ENCODE measurements around the gene ATP6V1B1. TPM values are rescaled to one million over a fixed set of nuclear protein-coding genes. Genes with fewer than 3 reads are reported as not detected.

Gene ATP6V1B1
- polyA plus RNA-seq, 3 donors: not detected

DNA sequence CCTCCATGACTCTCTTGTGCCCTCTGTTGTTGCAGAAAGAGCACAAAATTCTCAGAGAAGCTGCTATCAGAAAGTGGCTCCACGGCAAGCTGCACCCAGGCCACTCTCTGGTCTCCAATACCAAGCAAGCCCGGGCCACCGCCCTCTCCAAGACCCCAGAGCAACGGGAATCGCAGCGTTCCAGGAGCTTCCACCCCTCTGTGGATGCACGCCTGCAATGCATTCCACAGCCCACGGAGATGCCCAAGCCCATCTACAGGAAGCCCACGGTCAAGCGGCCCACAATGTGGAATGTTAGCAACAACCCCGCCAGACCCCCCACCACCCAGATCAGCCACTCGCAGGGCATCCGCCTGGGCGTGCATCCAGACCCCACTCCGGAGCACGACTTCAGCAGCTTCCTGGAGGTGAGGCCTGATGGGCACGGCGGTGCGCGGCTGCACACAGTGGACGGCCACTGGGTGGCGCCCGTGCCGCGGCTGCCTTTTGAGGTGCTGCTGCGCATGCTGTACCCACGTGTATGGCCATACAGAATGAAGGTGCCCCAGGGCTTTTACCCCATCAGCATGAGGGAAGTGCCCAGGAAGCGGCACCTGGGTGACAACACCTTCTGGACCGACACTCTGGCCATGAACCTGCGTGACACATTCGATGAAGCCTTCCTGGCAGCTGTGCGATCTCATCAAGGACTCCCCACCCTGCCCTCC, 49.0 kb downstream of the ATP6V1B1 start:
- no peak overlapping the region for H3K9ac ChIP-seq (ENCODE audit: insufficient read depth, low read length, poor library complexity, severe bottlenecking)
- peak; percentile 61 to 73 (median 69) for DNase-seq
- no peak overlapping the region for H3K4me3 ChIP-seq (replicated peaks in 1 of 3; ENCODE audit: low read depth in 2 of 3, low read length in 3 of 3)
- H4K20me1 ChIP-seq (ENCODE audit: insufficient read depth, low read length): peaks cover 29% of the 10 kb centered on the region
- H3K36me3 Mint-ChIP-seq: peaks cover 57 to 59% of the 10 kb centered on the region in 2 donors
- H3K27ac Mint-ChIP-seq: no peak overlapping the region
- peak overlapping the region; percentile 8 for H3K4me2 ChIP-seq (replicated peaks; ENCODE audit: extremely low read depth, low read length, poor library complexity, severe bottlenecking)
- peaks cover 0 to 1% of the 10 kb centered on the region in 2 donors for H3K27me3 ChIP-seq (ENCODE audit: control insufficient read depth in 2 of 2, insufficient read depth in 2 of 2, low read length in 2 of 2)
- H3K36me3 ChIP-seq (replicated peaks in 1 of 2; ENCODE audit: control insufficient read depth in 1 of 2, insufficient read depth in 2 of 2, low read length in 2 of 2): peaks cover 34 to 39% of the 10 kb centered on the region in 2 donors
- H3K4me1 ChIP-seq (ENCODE audit: control insufficient read depth in 1 of 2, insufficient read depth in 2 of 2, low read length in 2 of 2): peaks cover 7 to 10% of the 10 kb centered on the region in 2 donors
- H3K79me2 ChIP-seq (ENCODE audit: insufficient read depth, low read length): no peaks in the 10 kb centered on the region
- no peak overlapping the region for H2AFZ ChIP-seq (ENCODE audit: insufficient read depth, low read depth, low read length, poor library complexity, severe bottlenecking)
- peaks cover under 1% of the 10 kb centered on the region in 3 donors for H3K27me3 Mint-ChIP-seq (ENCODE audit: low read depth in 3 of 3)
- WGBS (ENCODE audit: insufficient coverage): 5% methylated on average over 27 of the region's 32 CpGs
- intact Hi-C loops (cut with micrococcal nuclease): no loop called here
- TF ChIP-seq, protein P1, sequence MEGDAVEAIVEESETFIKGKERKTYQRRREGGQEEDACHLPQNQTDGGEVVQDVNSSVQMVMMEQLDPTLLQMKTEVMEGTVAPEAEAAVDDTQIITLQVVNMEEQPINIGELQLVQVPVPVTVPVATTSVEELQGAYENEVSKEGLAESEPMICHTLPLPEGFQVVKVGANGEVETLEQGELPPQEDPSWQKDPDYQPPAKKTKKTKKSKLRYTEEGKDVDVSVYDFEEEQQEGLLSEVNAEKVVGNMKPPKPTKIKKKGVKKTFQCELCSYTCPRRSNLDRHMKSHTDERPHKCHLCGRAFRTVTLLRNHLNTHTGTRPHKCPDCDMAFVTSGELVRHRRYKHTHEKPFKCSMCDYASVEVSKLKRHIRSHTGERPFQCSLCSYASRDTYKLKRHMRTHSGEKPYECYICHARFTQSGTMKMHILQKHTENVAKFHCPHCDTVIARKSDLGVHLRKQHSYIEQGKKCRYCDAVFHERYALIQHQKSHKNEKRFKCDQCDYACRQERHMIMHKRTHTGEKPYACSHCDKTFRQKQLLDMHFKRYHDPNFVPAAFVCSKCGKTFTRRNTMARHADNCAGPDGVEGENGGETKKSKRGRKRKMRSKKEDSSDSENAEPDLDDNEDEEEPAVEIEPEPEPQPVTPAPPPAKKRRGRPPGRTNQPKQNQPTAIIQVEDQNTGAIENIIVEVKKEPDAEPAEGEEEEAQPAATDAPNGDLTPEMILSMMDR (IDR thresholded peaks at IDR 0.05): peak; percentile 95
- no peak overlapping the region for H3K4me3 Mint-ChIP-seq
- H3K9me3 Mint-ChIP-seq: peaks cover 0 to 3% (median 0%) of the 10 kb centered on the region in 7 donors
- peaks cover 20% of the 10 kb centered on the region for H3K4me1 Mint-ChIP-seq
- H3K27ac ChIP-seq (ENCODE audit: low read depth in 1 of 2, low read length in 2 of 2): no peak overlapping the region
- H3K9me3 ChIP-seq (replicated peaks in 1 of 2; ENCODE audit: control insufficient read depth in 1 of 2, insufficient read depth in 1 of 2, low read length in 2 of 2): no peaks in the 10 kb centered on the region

DNA sequence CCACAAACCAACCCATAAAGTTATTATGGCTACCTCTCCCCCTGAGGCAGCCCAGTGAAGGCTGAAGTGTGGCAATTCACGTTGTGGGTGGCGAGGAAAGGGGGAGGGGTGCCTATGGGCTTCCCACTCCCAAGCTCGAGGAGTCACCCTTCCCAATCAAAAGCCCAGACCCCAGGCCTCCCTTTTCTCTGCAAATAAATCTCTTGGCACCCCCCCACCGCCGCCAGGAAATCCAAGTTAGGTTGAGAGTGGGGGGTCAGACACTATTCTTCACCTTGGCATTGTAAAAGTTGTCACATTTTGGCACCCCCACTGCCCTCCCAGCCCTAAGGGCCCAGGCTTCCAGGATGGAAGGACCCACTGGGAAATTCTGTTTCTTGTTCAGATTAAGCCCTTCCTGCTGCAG, 49.6 kb downstream of the ATP6V1B1 start:
- TF ChIP-seq, protein P1 (IDR thresholded peaks at IDR 0.05): no peak
- peaks cover 4% of the 10 kb centered on the region for H3K79me2 ChIP-seq (ENCODE audit: insufficient read depth, low read length)
- peaks cover 29% of the 10 kb centered on the region for H4K20me1 ChIP-seq (ENCODE audit: insufficient read depth, low read length)
- peaks cover 40 to 44% of the 10 kb centered on the region in 2 donors for H3K36me3 ChIP-seq (replicated peaks in 1 of 2; ENCODE audit: control insufficient read depth in 1 of 2, insufficient read depth in 2 of 2, low read length in 2 of 2)
- H2AFZ ChIP-seq (ENCODE audit: insufficient read depth, low read depth, low read length, poor library complexity, severe bottlenecking): no peak overlapping the region
- no peaks in the 10 kb centered on the region for H3K27me3 ChIP-seq (ENCODE audit: control insufficient read depth in 2 of 2, insufficient read depth in 2 of 2, low read length in 2 of 2)
- peaks cover 62 to 64% of the 10 kb centered on the region in 2 donors for H3K36me3 Mint-ChIP-seq
- intact Hi-C loops (cut with micrococcal nuclease): no loop called here
- no peak for DNase-seq
- no CpG with 5 or more reads among the region's 5 CpGs for WGBS (ENCODE audit: insufficient coverage)
- no peak overlapping the region for H3K4me3 ChIP-seq (replicated peaks in 1 of 3; ENCODE audit: low read depth in 2 of 3, low read length in 3 of 3)
- H3K4me3 Mint-ChIP-seq: no peak overlapping the region
- H3K9me3 Mint-ChIP-seq: peaks cover 0 to 3% (median 0%) of the 10 kb centered on the region in 7 donors
- no peaks in the 10 kb centered on the region for H3K9me3 ChIP-seq (replicated peaks in 1 of 2; ENCODE audit: control insufficient read depth in 1 of 2, insufficient read depth in 1 of 2, low read length in 2 of 2)
- H3K27ac Mint-ChIP-seq: no peak overlapping the region
- H3K4me1 Mint-ChIP-seq: peaks cover 20% of the 10 kb centered on the region
- peaks cover 7 to 10% of the 10 kb centered on the region in 2 donors for H3K4me1 ChIP-seq (ENCODE audit: control insufficient read depth in 1 of 2, insufficient read depth in 2 of 2, low read length in 2 of 2)
- no peak overlapping the region for H3K27ac ChIP-seq (ENCODE audit: low read depth in 1 of 2, low read length in 2 of 2)
- H3K9ac ChIP-seq (ENCODE audit: insufficient read depth, low read length, poor library complexity, severe bottlenecking): no peak overlapping the region
- no peaks in the 10 kb centered on the region for H3K27me3 Mint-ChIP-seq (ENCODE audit: low read depth in 3 of 3)
- no peak overlapping the region for H3K4me2 ChIP-seq (replicated peaks; ENCODE audit: extremely low read depth, low read length, poor library complexity, severe bottlenecking)
